ENCODE measurements around the gene SH3PXD2A. TPM values are rescaled to one million over a fixed set of nuclear protein-coding genes. Genes with fewer than 3 reads are reported as not detected.

SH3PXD2A gene
- total and polyA plus RNA-seq, 4 experiments from 2014 or later: 0.39 to 17.5 (median 8.9) TPM

DNA sequence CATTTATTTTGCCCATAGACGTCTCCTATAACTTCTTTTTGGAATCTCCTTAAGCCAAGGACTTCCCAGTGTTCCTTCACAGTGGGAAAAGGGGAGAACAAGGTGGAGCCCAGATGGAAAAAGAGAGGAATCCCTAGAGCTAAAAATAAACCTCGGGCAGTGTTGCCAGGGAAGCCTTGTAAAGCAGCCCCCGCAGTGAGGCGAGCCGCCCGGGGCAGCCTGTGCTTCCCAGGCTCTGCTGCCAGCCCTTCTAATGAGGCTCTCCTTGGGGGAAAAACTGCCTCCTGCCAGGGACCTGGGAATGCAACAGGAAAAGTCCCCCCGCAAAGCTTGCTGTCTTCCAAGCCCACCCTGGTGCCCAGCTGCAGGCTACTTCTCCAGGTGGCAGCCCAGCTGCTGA lies 71.7 kb downstream of the SH3PXD2A start:
- Histone ChIP-seq H3K4me3 (ENCODE audit: low read length in 2 of 2) (no peak overlapping the region), H3K27me3 (ENCODE audit: insufficient read depth, low read length) (no peaks in the 10 kb centered on the region), H3K27ac (ENCODE audit: low read depth, low read length) (no peak overlapping the region), H3K9me3 (ENCODE audit: control insufficient read depth in 1 of 2, low read length in 2 of 2) (no peaks in the 10 kb centered on the region), H3K4me1 (ENCODE audit: insufficient read depth, low read length) (no peaks in the 10 kb centered on the region), H3K36me3 (ENCODE audit: insufficient read depth, low read length) (no peaks in the 10 kb centered on the region)
- H3K36me3 Mint-ChIP-seq: no peaks in the 10 kb centered on the region
- no peak for DNase-seq
- H3K27ac Mint-ChIP-seq: no peak overlapping the region
- ChIA-PET CTCF (ENCODE audit: partially characterized antibody) (no interaction called here), POLR2A (ENCODE audit: partially characterized antibody) (no interaction called here)
- H3K27me3 Mint-ChIP-seq: peaks cover 6 to 8% of the 10 kb centered on the region in 2 donors
- intact Hi-C loops (cut with micrococcal nuclease): no loop called here
- H3K9me3 Mint-ChIP-seq: no peaks in the 10 kb centered on the region
- no peak overlapping the region for H3K4me3 Mint-ChIP-seq
- H3K4me1 Mint-ChIP-seq: peaks cover 0 to 5% (median 3%) of the 10 kb centered on the region in 4 donors

DNA sequence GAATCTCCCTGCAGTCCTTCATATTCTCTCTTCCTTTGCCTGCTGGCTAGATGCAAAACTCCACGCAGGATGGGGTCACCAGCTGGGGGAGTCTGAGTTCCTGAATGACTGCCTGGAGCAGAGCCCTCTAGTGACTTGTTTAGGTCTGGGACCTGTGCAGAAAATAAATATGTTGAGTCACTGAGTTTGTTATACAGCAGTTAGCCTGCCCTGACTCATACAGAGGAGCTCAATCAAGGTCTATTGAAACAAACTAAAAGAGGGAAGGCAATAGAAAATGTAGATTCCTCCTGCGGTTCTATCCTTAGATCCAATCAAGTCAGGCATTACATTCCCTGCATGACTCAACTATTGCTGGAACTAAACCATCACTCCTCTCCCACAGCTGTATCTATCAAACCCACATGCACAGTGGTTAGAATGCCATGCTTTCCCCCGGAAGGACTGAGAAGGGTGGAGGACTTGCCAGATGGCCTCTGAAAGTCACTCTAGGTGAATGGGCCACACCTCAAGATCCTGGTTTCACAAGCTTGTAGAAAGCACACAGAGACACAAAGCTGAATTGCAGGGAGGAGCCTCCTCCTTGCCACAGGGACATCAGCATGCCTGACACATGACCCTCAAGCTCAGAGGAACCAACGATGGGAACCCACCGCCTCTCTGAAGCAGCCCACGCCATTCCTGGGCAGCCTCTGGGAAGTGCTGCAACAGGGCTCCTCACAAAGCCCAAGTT lies 73.9 kb downstream of the SH3PXD2A start:
- Histone ChIP-seq H3K27me3 (ENCODE audit: insufficient read depth, low read length) (no peaks in the 10 kb centered on the region), H3K4me3 (ENCODE audit: low read length in 2 of 2) (no peak overlapping the region), H3K27ac (ENCODE audit: low read depth, low read length) (no peak overlapping the region), H3K36me3 (ENCODE audit: insufficient read depth, low read length) (no peaks in the 10 kb centered on the region), H3K4me1 (ENCODE audit: insufficient read depth, low read length) (no peaks in the 10 kb centered on the region), H3K9me3 (ENCODE audit: control insufficient read depth in 1 of 2, low read length in 2 of 2) (no peaks in the 10 kb centered on the region)
- DNase-seq: no peak
- POLR2A ChIA-PET (ENCODE audit: partially characterized antibody): interaction anchor here (0.8 kb wide), 1 partner anchor 9 kb away, joined by 5 read pairs; no protein-coding TSS in a partner anchor
- intact Hi-C loops (cut with micrococcal nuclease): no loop called here
- no peaks in the 10 kb centered on the region for H3K9me3 Mint-ChIP-seq
- no peaks in the 10 kb centered on the region for H3K36me3 Mint-ChIP-seq
- CTCF ChIA-PET (ENCODE audit: partially characterized antibody): interaction anchor here (0.6 to 2.5 kb wide), 5 partner anchors 9 to 96 kb away, joined by 4 to 12 read pairs (median 8); no protein-coding TSS in a partner anchor
- no peak overlapping the region for H3K4me3 Mint-ChIP-seq
- H3K27me3 Mint-ChIP-seq: peaks cover 6 to 8% of the 10 kb centered on the region in 2 donors
- peaks cover 0 to 8% (median 3%) of the 10 kb centered on the region in 4 donors for H3K4me1 Mint-ChIP-seq
- H3K27ac Mint-ChIP-seq: no peak overlapping the region

DNA sequence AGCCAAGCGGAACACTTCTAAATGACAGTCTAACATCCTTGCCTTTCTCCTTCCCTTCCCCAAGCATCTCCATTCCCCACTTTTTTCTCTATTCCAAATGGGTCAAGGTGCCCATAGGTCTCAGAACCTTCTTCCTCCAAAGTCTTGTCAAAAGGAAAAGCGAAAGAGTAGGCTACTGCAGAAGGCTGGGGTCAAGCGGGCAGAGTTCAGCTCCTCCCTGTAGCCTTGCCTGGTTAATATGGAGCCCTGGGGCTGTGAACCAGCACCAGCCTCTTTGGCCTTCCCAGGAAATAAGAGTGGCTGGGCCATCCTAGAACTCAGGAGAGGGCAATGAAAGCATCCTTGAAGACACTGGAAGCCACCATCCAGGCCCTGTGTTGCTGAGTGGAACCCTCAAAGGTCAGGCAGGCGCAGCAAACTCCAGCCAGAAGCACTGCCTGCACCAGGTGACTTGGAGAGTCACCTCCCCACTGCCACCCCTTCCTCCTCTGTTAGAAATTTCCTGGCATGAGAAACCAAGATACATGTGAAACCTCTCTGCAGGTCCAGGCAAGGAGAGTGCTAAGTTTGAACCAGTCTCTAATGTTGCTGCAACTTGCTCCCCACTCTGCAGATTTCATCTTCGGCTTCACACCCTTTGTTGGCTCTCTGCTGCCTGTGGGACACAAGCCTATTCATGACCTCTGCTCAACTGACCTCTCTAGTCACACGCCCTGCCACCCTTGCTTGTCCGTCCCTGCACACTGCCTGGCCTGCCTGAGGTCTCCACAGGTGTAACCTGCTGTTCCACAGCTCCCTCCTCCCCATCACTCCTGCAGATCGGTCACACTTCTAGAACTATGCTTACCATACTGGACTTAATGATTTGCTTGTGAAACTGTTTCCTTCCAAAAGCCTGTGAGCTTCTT lies 74.9 kb downstream of the SH3PXD2A start:
- H3K4me1 ChIP-seq (ENCODE audit: insufficient read depth, low read length): no peaks in the 10 kb centered on the region
- ChIA-PET CTCF (ENCODE audit: partially characterized antibody) (interaction anchor here (2.0 to 2.5 kb wide), 3 partner anchors 8 to 68 kb away, joined by 8 to 12 read pairs (median 8); no protein-coding TSS in a partner anchor), POLR2A (ENCODE audit: partially characterized antibody) (no interaction called here)
- Mint-ChIP-seq H3K9me3 (no peaks in the 10 kb centered on the region), H3K4me1 (peaks cover 0 to 9% (median 3%) of the 10 kb centered on the region in 4 donors), H3K4me3 (no peak overlapping the region), H3K27me3 (peaks cover 5 to 6% of the 10 kb centered on the region in 2 donors), H3K27ac (peak overlapping the region in 4 of 7 donors; percentile 2 to 70 (median 38)), H3K36me3 (no peaks in the 10 kb centered on the region)
- intact Hi-C loops (cut with micrococcal nuclease): no loop called here
- H3K4me3 ChIP-seq (ENCODE audit: low read length in 2 of 2): no peak overlapping the region
- no peak for DNase-seq
- H3K27me3 ChIP-seq (ENCODE audit: insufficient read depth, low read length): no peaks in the 10 kb centered on the region
- no peaks in the 10 kb centered on the region for H3K9me3 ChIP-seq (ENCODE audit: control insufficient read depth in 1 of 2, low read length in 2 of 2)
- no peaks in the 10 kb centered on the region for H3K36me3 ChIP-seq (ENCODE audit: insufficient read depth, low read length)
- H3K27ac ChIP-seq (ENCODE audit: low read depth, low read length): no peak overlapping the region

DNA sequence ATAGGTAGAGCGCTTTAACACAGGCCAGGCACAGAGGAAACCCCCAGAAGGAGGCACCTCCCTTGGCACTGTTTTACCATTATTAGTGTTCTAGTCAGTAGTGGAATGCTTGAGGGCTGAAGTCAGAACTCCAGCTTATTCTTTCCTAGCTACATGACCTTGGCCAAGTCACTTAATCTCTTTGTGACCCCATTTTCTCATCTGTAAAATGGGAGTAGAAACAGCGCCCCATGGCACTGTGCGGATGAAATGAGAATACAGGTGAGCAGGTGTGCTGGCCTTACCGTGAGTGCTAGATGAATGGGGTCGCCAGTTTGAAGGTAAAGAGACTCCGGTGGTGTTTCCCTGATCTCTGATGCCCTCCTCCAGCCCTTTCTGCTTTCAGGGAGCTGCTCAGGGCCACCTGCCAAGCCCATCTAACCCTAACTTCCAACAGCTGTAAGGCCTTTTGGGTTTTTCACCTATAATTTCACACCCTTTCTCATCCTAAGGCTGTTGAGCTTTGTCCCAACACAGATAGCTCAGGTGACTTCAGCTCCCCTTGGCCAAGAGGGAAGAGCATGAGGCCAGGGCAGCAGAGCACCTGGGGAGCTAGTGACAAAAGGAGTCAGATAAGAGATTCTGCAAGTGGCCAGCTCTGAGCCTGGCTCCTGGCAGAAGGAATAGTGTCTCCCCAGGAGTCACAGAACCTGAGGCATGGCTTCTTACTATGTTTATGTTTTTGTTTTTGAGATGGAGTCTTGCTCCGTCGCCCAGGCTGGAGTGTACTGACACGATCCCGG lies 76.8 kb downstream of the SH3PXD2A start:
- H3K4me1 Mint-ChIP-seq: peaks cover 0 to 14% (median 4%) of the 10 kb centered on the region in 4 donors
- CTCF ChIA-PET (ENCODE audit: partially characterized antibody): interaction anchor here (1.0 to 1.7 kb wide), 2 partner anchors 10 to 66 kb away, joined by 3 to 5 read pairs; no protein-coding TSS in a partner anchor
- no peaks in the 10 kb centered on the region for H3K9me3 ChIP-seq (ENCODE audit: control insufficient read depth in 1 of 2, low read length in 2 of 2)

DNA sequence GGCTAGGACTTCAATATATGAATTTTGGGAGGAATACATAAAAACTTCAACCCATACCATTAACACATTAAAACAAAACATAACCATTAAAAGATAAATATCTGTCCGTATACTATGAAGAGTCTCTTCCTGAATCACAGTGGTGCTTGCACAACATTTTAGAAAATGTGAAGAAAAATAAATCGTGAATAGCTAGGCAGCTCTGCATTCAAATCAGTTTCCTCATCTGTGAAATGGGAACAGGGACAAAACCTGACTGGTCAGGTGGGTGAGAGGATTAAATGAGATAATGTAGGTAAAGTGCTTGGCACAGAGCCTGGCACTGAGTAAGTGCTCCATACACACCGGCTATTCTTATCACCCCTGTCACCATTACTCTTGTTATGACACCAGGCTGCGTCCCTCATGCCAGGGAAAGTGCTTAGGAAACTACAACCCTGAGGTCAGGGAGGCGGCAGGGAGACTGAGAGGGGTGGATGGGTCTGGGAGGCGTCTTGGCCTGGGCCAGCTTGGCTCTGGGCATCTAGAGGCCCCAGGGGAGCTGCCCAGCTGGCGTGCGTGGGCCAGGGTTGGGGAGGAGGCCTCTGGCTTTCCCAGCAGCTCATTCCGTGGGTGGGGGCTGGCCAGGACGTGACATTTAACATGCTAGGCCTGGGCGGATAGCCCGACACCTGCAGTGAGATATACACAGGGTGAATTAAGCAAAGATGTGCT lies 78.3 kb downstream of the SH3PXD2A start:
- Histone ChIP-seq H3K27me3 (ENCODE audit: insufficient read depth, low read length) (no peaks in the 10 kb centered on the region), H3K36me3 (ENCODE audit: insufficient read depth, low read length) (no peaks in the 10 kb centered on the region), H3K27ac (ENCODE audit: low read depth, low read length) (no peak overlapping the region), H3K4me1 (ENCODE audit: insufficient read depth, low read length) (peaks cover 10% of the 10 kb centered on the region), H3K4me3 (ENCODE audit: low read length in 2 of 2) (no peak overlapping the region), H3K9me3 (ENCODE audit: control insufficient read depth in 1 of 2, low read length in 2 of 2) (no peaks in the 10 kb centered on the region)
- ChIA-PET POLR2A (ENCODE audit: partially characterized antibody) (no interaction called here), CTCF (ENCODE audit: partially characterized antibody) (interaction anchor here (0.9 to 1.7 kb wide), 3 partner anchors 8 to 13 kb away, joined by 3 to 5 read pairs (median 4); no protein-coding TSS in a partner anchor)
- no peaks in the 10 kb centered on the region for H3K9me3 Mint-ChIP-seq
- no peak overlapping the region for H3K4me3 Mint-ChIP-seq
- H3K4me1 Mint-ChIP-seq: peaks cover 6 to 24% (median 10%) of the 10 kb centered on the region in 4 donors
- peaks cover 0 to 2% of the 10 kb centered on the region in 2 donors for H3K36me3 Mint-ChIP-seq
- H3K27ac Mint-ChIP-seq: no peak overlapping the region
- DNase-seq: no peak
- peaks cover 0 to 3% of the 10 kb centered on the region in 2 donors for H3K27me3 Mint-ChIP-seq
- intact Hi-C loops (cut with micrococcal nuclease): no loop called here

More for the DNA sequence above, 76.8 kb downstream of the SH3PXD2A start:
- intact Hi-C loops (cut with micrococcal nuclease): no loop called here
- H3K27me3 Mint-ChIP-seq: peaks cover 5% of the 10 kb centered on the region in 2 donors
- no peaks in the 10 kb centered on the region for H3K36me3 Mint-ChIP-seq
- H3K9me3 Mint-ChIP-seq: no peaks in the 10 kb centered on the region
- no peak overlapping the region for H3K4me3 ChIP-seq (ENCODE audit: low read length in 2 of 2)
- H3K4me1 ChIP-seq (ENCODE audit: insufficient read depth, low read length): no peaks in the 10 kb centered on the region
- H3K4me3 Mint-ChIP-seq: no peak overlapping the region
- no peaks in the 10 kb centered on the region for H3K27me3 ChIP-seq (ENCODE audit: insufficient read depth, low read length)
- no peaks in the 10 kb centered on the region for H3K36me3 ChIP-seq (ENCODE audit: insufficient read depth, low read length)
- H3K27ac ChIP-seq (ENCODE audit: low read depth, low read length): no peak overlapping the region
- no peak for DNase-seq
- H3K27ac Mint-ChIP-seq: peak overlapping the region in 2 of 7 donors; percentile 8 to 26
- POLR2A ChIA-PET (ENCODE audit: partially characterized antibody): interaction anchor here (1.2 kb wide), 1 partner anchor 9 kb away, joined by 3 read pairs; no protein-coding TSS in a partner anchor

DNA sequence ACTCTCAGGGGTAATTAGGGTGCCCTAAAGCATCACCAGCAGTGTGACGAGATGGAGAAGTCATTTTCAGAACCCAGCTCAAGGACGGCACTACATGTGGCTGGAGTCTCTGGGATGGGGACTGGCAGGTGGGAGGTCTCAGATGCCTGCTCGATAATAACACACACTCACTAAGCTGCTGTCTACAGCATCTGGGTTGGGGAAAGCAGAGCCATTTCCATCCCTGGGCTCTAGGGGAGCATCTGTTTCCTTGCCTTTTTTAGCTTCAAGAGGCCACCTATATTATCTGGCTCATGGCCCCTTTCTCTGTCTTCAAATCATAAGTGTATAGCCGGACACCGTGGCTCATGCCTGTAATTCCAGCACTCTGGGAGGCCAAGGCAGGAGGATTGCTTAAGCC lies 79.6 kb downstream of the SH3PXD2A start:
- POLR2A ChIA-PET (ENCODE audit: partially characterized antibody): interaction anchor here (1.3 kb wide), 1 partner anchor 11 kb away, joined by 6 read pairs; no protein-coding TSS in a partner anchor
- peaks cover 0 to 2% of the 10 kb centered on the region in 2 donors for H3K27me3 Mint-ChIP-seq
- H3K4me3 Mint-ChIP-seq: no peak overlapping the region
- H3K36me3 Mint-ChIP-seq: peaks cover 0 to 2% of the 10 kb centered on the region in 2 donors
- no peak overlapping the region for H3K4me3 ChIP-seq (ENCODE audit: low read length in 2 of 2)
- CTCF ChIA-PET (ENCODE audit: partially characterized antibody): interaction anchor here (0.6 to 1.5 kb wide), 3 partner anchors 11 to 293 kb away, joined by 3 to 4 read pairs (median 3); no protein-coding TSS in a partner anchor
- intact Hi-C loops (cut with micrococcal nuclease): no loop called here
- no peaks in the 10 kb centered on the region for H3K36me3 ChIP-seq (ENCODE audit: insufficient read depth, low read length)
- peaks cover 10 to 34% (median 17%) of the 10 kb centered on the region in 4 donors for H3K4me1 Mint-ChIP-seq
- no peaks in the 10 kb centered on the region for H3K9me3 ChIP-seq (ENCODE audit: control insufficient read depth in 1 of 2, low read length in 2 of 2)
- H3K27me3 ChIP-seq (ENCODE audit: insufficient read depth, low read length): no peaks in the 10 kb centered on the region
- H3K4me1 ChIP-seq (ENCODE audit: insufficient read depth, low read length): peaks cover 18% of the 10 kb centered on the region
- DNase-seq: no peak
- H3K27ac ChIP-seq (ENCODE audit: low read depth, low read length): no peak overlapping the region
- no peaks in the 10 kb centered on the region for H3K9me3 Mint-ChIP-seq
- H3K27ac Mint-ChIP-seq: no peak overlapping the region
